ENCODE data around the gene NPR2.

DNA sequence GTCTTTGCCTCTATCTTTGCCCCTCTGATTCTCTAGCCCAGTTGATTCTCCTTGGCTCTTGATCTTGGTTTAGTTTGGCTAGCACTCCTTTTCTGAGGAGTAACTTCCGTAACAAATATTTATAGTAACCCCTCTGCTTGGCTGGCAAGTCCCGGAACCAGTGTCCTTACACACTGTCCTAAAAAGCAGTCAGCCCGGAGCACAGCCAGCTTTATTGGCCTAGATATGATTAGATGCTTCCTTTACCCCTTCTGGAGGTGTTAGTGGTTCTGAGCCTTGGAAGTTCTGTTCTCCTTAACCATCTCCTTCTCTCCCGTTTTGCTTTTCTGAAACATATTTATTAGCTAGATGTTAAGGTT is 20.3 kb upstream of the NPR2 start:
- TF ChIP-seq, protein P1, sequence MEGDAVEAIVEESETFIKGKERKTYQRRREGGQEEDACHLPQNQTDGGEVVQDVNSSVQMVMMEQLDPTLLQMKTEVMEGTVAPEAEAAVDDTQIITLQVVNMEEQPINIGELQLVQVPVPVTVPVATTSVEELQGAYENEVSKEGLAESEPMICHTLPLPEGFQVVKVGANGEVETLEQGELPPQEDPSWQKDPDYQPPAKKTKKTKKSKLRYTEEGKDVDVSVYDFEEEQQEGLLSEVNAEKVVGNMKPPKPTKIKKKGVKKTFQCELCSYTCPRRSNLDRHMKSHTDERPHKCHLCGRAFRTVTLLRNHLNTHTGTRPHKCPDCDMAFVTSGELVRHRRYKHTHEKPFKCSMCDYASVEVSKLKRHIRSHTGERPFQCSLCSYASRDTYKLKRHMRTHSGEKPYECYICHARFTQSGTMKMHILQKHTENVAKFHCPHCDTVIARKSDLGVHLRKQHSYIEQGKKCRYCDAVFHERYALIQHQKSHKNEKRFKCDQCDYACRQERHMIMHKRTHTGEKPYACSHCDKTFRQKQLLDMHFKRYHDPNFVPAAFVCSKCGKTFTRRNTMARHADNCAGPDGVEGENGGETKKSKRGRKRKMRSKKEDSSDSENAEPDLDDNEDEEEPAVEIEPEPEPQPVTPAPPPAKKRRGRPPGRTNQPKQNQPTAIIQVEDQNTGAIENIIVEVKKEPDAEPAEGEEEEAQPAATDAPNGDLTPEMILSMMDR (IDR thresholded peaks at IDR 0.05) = no peak
- no peak for TF ChIP-seq ZFX (IDR thresholded peaks at IDR 0.05; ENCODE audit: borderline replicate concordance)
